HG03095 (cell line): Measurements from ENCODE around the gene SEL1L3.

Experiments
- ATAC-seq: cut with Tn5 transposase; IDR thresholded peaks from one replicate; pipeline ENCODE4 v1.9.1; 2021; ENCODE audit warnings: moderate library complexity; ENCODE audit not compliant: unreplicated experiment

Gene SEL1L3

GRCh38 chr4:25757452-25757851 lies 105.3 kb downstream of the SEL1L3 start:
- no peak for ATAC-seq

GRCh38 chr4:25756503-25756902 lies 106.3 kb downstream of the SEL1L3 start:
- peak; percentile 18 for ATAC-seq

DNA sequence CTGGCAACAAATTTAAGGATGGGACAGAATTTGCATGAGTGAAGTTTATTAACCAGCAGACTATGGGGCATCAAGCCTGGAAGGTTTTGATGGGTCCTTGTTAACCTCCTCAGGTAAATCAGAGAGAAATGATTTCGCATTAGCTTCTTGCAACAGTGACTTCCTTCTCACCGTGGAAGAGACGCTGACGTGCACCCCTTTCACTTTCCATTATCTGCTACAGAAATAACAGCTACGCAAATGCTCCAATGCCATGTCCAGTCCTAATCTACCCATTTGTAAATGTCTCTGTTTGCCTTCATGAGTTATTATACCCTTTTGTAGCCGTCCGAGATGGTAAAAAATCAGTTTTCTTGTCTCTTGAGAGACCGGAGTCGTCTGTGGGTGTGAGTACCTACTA lies 106.9 kb downstream of the SEL1L3 start:
- peak; percentile 82 for ATAC-seq

DNA sequence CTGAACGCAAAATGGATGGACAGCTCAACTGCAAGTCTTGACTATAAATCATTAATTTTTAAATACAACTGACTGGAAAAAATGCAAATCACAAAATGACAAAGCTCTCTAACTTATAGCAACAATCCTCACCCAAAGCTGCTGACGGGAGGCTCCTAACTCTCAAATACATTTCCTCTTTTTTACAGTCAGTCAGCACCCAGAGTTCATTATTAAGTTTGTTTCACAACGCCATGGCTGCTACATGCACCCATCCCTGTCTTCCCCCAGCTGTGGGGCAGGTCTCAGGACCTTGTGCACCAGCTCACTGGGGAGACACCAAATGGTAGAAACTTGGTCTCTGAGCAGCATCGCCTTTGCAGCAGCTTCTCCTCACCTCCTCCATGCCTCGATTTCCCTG lies 109.5 kb downstream of the SEL1L3 start:
- no peak for ATAC-seq

DNA sequence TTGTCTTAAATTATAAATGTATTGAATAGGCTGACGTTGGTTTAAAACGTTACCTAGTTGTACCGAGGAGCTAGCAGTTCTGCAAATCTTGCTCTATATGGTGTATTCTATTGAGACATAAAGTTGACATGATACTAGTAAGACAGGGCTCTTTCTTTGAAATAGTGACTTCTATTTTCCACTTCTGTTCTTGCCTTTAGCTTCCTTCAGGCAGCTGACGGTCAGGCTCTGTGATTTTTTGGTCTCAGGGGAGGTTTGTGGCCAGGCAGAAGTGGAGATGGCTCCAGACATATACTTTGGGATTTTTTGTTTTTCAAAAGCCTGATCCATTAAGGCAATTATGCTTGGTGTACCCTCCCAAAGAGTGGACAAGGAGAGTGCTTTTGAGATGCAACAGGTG lies 111.9 kb downstream of the SEL1L3 start:
- peak; percentile 43 for ATAC-seq

- no peak for ATAC-seq
These were observed 113.5 kb downstream of the SEL1L3 start for GRCh38 chr4:25749150-25749794.

DNA sequence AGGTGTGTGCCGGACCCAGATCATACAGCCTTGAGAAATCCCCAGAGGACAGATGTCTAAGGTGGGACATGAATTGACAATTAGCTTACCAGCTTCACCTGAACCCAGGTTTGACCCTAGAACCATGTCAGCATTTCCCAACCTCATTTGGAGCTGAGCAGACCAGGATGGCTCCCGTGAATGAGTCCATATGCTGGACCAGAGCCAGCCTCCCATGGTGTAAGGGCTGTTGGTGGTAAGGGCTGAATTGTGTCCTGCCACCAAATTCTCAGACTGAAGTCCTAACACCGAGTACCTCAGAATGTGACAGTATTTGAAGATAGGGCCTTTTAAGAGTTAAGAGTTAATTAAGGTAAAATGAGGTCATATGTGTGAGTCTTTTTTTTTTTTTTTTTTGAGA lies 118.8 kb downstream of the SEL1L3 start:
- no peak for ATAC-seq

GRCh38 chr4:25729564-25729963 lies 133.2 kb downstream of the SEL1L3 start:
- no peak for ATAC-seq

DNA sequence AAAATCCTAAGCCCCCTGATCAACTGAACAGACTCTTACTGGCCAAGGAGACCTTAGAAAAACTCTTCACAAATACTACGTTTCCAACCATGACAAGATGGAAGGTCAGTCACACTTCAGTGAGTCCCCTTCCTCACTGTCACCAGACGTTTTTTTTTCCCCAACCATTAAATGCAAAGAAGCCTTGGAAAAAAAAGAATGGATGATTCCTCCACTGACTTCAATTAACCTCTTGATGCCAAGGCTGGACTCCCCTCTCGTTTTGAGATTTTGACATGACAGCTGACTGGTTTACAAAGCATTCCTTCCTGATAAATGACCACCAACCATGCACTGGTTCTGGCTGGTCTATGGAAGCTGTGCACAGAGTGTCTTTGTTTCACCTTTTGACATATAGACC lies 133.9 kb downstream of the SEL1L3 start:
- ATAC-seq: no peak

DNA sequence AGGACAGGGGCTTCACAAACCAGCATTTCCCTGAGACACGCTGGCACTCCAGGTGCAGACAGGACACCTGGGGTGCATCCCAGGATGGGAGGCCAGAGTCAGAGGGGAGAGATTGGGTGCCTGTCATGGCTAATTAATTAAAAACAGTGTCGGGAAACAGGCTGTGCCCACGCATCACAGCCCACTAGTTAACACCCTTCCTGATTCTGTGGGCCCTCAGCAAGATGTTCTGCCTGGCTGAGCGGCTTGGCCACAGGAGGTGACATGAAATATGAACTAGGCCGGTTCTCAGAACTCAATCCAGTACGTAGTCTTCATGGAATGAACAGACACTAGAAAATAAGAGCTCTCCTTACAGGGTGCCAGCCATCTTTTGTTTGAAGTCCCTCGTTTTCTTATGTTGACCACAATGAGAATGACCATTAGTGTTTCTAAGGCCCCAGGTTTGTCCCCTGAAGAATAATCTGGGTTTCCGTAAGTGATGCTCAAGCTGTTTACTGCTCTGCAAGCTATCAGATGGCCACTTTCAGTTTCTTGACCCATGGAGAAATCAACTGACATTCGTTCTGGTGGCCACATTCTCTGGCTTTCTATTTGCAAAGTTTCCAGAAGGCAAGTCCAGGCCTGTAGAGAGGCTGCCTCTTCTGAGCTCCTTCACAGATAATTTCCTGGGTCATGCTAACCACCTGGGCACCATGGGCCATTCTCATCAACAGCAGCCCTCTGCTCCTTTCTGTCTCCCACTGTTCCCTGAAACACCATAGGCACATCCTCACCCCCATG lies 134.9 kb downstream of the SEL1L3 start:
- peak; percentile 57 for ATAC-seq

- ATAC-seq: no peak
These were observed 136.9 kb downstream of the SEL1L3 start for GRCh38 chr4:25725870-25726269.

- ATAC-seq: no peak
These were observed 139.4 kb downstream of the SEL1L3 start for GRCh38 chr4:25723409-25723808.

- ATAC-seq: no peak
These were observed 139.8 kb downstream of the SEL1L3 start for GRCh38 chr4:25722964-25723363.

GRCh38 chr4:25713812-25714211 lies 149.0 kb downstream of the SEL1L3 start:
- ATAC-seq: no peak

GRCh38 chr4:25712611-25713010 lies 150.2 kb downstream of the SEL1L3 start:
- ATAC-seq: no peak

- ATAC-seq: no peak
These were observed 152.2 kb downstream of the SEL1L3 start for GRCh38 chr4:25710637-25711036.

GRCh38 chr4:25704516-25704915 lies 158.3 kb downstream of the SEL1L3 start:
- no peak for ATAC-seq

- ATAC-seq: no peak
These were observed 158.9 kb downstream of the SEL1L3 start for GRCh38 chr4:25703731-25704388.

DNA sequence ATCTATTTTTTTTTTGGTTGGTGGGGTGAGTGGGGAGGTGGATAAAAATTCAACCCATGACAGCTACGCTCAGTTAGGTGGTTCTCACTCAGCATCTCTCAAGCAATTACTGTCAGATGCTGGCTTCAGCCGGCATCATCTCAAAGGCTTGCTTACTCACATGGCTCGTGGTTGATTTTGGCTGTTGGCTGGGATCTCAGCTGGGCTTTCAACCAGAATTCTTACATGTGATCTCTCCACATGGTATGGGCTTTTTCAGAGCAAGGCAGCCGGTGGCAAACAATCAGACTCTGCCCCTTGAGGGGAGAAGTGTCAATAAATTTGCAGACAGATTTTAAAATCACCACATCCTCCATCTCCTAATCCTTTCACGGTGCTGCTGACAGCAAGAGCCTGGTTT lies 159.9 kb downstream of the SEL1L3 start:
- ATAC-seq: no peak

DNA sequence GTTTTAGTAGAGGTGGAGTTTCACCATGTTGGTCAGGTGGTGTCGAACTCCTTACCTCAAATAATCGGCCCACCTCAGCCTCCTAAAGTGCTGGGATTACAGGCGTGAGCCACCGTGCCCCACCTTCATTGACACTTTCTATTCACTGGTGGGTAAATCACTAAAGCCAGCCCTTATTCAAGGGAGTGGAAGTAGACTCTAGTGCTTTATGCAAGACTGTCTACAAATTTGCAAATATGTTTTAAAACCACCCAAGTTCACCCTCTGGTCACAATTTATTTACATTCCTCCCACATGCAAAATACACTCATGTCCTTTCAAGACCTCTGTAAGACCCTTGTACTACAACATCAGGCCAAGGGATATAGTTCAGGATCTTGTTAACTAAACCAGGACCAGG lies 162.1 kb downstream of the SEL1L3 start:
- no peak for ATAC-seq

GRCh38 chr4:25697516-25697915 lies 165.3 kb downstream of the SEL1L3 start:
- no peak for ATAC-seq
